ENCODE results near the gene ZNF341.
"Not testable (repeated sequence)": the region's sequence is repeated elsewhere in the genome, so short reads cannot be mapped to it uniquely, and the experiment has no call there.

Gene ZNF341

GRCh38 chr20:33731693-33732165 lies at the start of gene ZNF341:
TSS of gene ZNF341 (plus strand) at chr20:33731996. CDS start at chr20:33732022, 26 bp downstream.
- DNase-seq: peak; percentile 93

DNA sequence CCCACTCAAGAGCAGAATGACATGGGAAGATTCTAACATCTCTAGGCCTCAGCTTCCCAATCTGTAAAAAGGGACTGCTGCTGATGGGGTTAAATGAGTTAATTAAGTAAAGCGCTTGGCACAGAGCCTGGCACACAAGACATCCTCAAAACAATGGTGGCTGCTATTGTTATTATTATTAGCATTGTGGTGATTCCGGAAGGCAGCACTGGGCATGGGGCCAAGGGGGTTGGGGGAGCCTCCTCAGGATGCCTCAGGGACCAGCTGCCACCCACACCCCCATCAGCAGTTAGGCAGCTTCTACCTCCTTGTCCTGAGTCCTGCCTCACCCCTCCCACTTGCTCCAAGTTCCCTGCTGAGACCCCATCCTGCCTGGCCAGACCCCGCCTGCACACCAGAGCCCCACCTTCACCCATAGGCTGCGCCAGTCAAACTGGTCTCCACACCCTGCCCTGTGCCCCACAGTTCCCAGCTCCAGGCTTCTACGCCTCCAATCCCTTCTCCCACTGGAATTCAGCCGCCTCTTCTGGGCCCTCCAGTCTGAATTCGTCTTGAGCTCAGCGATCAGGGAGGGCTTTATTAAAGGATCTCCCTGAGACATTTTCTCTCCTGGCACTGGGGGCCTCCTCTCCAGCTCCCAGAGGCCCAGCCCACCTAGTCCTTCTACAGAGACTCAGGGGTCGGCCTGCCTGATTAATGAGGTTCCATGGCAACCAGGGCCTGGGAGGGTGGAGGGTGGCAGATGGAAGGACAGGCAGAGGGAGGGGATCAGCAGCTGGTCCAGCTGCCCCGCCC lies 47.1 kb upstream of the ZNF341 start:
- no peak for DNase-seq

DNA sequence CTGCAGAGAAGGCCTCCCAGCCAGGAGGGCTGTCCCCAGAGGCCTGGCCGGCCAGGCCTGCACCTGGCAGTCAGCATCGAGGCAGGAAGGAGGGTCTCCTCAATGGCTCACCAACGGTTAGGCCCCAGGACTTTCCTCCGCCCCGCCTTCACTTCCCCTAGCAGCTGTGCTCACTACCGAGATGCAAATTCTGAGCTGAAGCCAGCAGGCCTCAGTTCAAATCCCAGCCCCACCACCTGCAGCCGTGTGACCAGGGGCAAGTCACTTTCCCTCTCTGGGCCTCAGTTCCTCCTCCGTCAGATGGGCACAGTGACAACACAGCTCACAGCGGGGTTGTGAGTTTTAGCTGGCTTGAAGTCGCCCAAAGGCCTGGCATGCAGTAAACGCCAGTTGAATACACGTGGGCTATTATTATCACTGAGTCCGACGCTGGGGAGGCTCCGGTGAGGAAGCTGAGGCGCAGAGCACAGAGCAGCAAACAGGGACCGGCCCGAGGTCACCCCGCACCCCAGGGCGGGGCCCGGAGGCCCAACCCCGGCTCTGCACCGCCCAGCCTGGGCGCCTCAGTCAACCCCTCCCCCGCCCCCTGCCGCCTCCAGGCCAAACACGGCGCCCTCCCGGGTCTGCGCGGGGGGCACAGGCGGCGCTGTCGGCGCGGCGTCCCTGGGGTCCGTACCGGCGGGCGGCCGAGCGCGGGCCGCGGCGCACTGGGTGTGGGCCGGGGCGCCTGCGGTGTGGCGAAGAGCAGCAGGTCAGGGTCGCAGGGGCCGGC lies 46.3 kb upstream of the ZNF341 start:
- DNase-seq: no peak

DNA sequence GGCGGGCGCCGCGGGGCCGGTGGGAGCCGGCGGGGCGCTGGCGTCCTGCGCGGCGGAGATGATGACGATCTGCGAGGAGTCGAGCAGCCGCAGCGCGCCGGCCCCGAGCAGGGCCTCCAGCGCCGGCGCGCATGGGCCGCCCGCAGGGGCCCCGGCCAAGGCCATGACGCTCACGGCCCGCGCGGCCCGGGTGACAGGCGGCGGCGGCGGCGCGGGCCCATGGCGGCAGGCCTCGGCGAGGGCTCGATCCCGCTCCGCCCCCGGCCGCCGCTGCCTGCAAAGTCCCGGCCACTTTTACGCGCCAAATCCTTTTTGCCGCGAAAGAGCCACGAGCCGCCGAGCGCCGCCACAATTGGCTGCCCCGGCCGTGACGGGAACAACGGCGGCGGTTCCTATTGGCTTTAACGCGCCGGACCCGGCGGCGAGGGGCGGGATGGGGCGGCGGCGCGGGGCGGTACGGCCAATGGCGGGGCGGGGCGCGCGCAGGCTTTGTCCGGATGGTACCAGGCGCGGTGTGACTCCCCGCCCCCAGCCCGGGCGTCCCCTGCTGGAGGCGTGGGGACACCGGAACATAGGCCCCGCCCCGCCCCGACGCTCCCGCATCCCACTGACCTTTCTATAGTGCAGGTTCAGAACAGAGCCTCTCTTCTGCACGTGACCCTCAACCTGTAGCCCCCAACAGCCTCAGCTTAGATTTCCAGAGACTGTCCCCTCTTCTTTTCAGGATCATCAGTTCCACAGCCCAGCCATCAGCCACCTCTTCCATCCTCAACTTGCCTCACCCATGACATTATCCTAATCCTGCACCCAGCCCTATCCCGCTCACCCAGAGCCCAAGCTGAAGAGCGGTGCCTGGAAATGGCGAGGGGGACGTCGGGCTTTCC lies 45.5 kb upstream of the ZNF341 start, which contains the start of gene E2F1:
Gene E2F1 (minus strand): TSS at position 286 of the 884 bp plus-strand sequence. CDS start 121 bp downstream, at position 165.
- peak; percentile 90 for DNase-seq

DNA sequence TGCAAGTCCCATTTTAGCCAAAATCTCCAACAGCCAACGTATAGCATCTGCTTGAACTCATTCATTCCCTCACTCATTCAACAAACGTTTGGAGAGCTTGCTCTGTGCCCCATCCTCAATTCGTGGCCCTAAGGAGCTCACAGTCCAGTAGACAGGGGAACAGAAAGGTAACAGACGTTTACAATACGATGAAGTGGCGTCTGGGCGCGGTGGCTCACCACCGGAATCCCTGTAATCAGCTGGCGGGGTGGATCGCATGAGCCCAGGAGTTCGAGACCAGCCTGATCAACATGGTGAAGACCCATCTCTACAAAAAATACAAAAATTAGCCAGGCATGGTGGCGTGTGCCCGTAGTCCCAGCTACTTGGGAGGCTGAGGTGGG lies 44.8 kb upstream of the ZNF341 start:
- DNase-seq: no peak

GRCh38 chr20:33687370-33687915 lies 44.4 kb upstream of the ZNF341 start:
- DNase-seq: no peak

- no peak for DNase-seq
Observed at GRCh38 chr20:33687993-33688937, 43.5 kb upstream of the ZNF341 start.

GRCh38 chr20:33688938-33689424 lies 42.8 kb upstream of the ZNF341 start:
- no peak for DNase-seq

GRCh38 chr20:33689493-33689892 lies 42.3 kb upstream of the ZNF341 start:
- DNase-seq: no peak

- no peak for DNase-seq
Observed at GRCh38 chr20:33689973-33690372, 41.8 kb upstream of the ZNF341 start.

DNA sequence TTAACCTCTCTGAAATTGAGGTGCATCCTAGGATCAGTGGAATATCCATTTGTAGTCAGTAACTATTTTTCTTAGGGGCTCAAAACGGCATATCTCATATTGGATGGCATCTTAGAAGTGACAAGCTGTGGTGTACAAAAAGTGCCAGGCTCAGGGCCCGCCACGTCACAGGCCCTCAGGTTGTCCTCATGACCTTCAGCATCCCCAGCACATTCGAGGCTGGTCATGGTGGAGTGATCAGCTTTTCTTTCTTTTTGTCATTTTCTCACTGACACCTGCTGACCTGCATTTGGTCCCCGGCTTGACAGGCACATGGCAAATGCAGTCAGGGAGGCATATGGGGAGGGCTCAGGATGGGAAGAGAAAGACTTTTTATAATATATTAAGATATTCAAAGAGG lies 38.5 kb upstream of the ZNF341 start:
- DNase-seq: no peak

GRCh38 chr20:33693741-33694638 lies 37.8 kb upstream of the ZNF341 start:
- DNase-seq: no peak

GRCh38 chr20:33694639-33695012 lies 37.2 kb upstream of the ZNF341 start:
- no peak for DNase-seq

- no peak for DNase-seq
Observed at GRCh38 chr20:33696448-33696847, 35.3 kb upstream of the ZNF341 start.

- no peak for DNase-seq
Observed at GRCh38 chr20:33697129-33697528, 34.7 kb upstream of the ZNF341 start.

GRCh38 chr20:33698966-33699365 lies 32.8 kb upstream of the ZNF341 start:
- DNase-seq: not testable (repeated sequence)

DNA sequence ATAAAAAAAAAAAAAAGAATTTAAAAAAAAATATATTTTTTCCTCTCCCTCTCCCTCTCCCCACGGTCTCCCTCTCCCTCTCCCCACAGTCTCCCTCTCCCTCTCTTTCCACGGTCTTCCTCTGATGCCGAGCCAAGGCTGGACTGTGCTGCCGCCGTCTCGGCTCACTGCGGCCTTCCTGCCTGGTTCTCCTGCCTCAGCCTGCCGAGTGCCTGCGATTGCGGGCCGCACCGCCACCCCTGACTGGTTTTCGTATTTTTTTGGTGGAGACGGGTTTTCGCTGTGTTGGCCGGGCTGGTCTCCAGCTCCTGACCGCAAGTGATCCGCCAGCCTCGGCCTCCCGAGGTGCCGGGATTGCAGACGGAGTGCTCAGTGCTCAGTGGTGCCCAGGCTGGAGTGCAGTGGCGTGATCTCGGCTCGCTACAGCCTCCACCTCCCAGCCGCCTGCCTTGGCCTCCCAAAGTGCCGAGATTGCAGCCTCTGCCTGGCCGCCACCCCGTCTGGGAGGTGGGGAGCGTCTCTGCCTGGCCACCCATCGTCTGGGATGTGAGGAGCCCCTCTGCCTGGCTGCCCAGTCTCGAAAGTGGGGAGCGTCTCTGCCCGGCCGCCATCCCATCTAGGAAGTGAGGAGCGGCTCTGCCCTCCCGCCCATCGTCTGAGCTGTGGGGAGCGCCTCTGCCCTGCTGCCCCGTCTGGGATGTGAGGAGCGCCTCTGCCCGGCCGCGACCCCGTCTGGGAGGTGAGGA lies 30.9 kb upstream of the ZNF341 start:
- not testable (repeated sequence) for DNase-seq

- DNase-seq: no peak
Observed at GRCh38 chr20:33701629-33702450, 30.0 kb upstream of the ZNF341 start.
